ENCODE results near the gene TSBP1. TPM values are rescaled to one million over a fixed set of nuclear protein-coding genes. Genes with fewer than 3 reads are reported as not detected.

The TSBP1 gene
- total and polyA plus RNA-seq, 8 donors = not detected

GRCh38 chr6:32411566-32412327 lies 40.0 kb upstream of the TSBP1 start:
- 72 to 79% (median 76%) methylated on average over 9 of the region's 9 CpGs for WGBS, 5 donors
- H3K27ac ChIP-seq = no peak overlapping the region
- peaks cover 0 to 14% (median 3%) of the 10 kb centered on the region in 4 donors for H3K4me1 ChIP-seq
- TF ChIP-seq POLR2A (IDR thresholded peaks at IDR 0.05) = no peak
- no peak for TF ChIP-seq EP300 (IDR thresholded peaks at IDR 0.05)
- TF ChIP-seq CTCF (IDR thresholded peaks at IDR 0.05) = no peak
- no peak for TF ChIP-seq POLR2AphosphoS5 (IDR thresholded peaks at IDR 0.05)
- intact Hi-C loops (cut with DNase I; ENCODE audit: low total_unique reads) = loop anchor here (5.0 to 10.0 kb wide), 2 partner anchors 167 to 386 kb away; no protein-coding TSS in a partner anchor
- no peak for DNase-seq
- H3K4me3 ChIP-seq = no peak overlapping the region
- H3K9me3 ChIP-seq = no peaks in the 10 kb centered on the region
- no peaks in the 10 kb centered on the region for H3K36me3 ChIP-seq
- peaks cover 0 to 75% (median 28%) of the 10 kb centered on the region in 3 donors for H3K27me3 ChIP-seq

GRCh38 chr6:32410906-32411305 lies 39.2 kb upstream of the TSBP1 start:
- no peak overlapping the region for H3K27ac ChIP-seq
- H3K36me3 ChIP-seq = no peaks in the 10 kb centered on the region
- H3K27me3 ChIP-seq = peaks cover 0 to 76% (median 22%) of the 10 kb centered on the region in 3 donors
- H3K4me1 ChIP-seq = peaks cover 0 to 14% (median 3%) of the 10 kb centered on the region in 4 donors
- 43 to 69% (median 58%) methylated on average over 5 of the region's 5 CpGs for WGBS, 5 donors
- TF ChIP-seq CTCF (IDR thresholded peaks at IDR 0.05) (no peak), EP300 (IDR thresholded peaks at IDR 0.05) (no peak), POLR2AphosphoS5 (IDR thresholded peaks at IDR 0.05) (no peak), POLR2A (IDR thresholded peaks at IDR 0.05) (no peak)
- intact Hi-C loops (cut with DNase I; ENCODE audit: low total_unique reads) = loop anchor here (5.0 to 10.0 kb wide), 2 partner anchors 166 to 386 kb away; no protein-coding TSS in a partner anchor
- no peak for DNase-seq
- no peak overlapping the region for H3K4me3 ChIP-seq
- H3K9me3 ChIP-seq = no peaks in the 10 kb centered on the region

- TF ChIP-seq CTCF (IDR thresholded peaks at IDR 0.05) (no peak), POLR2A (IDR thresholded peaks at IDR 0.05) (no peak), POLR2AphosphoS5 (IDR thresholded peaks at IDR 0.05) (no peak)
- no peaks in the 10 kb centered on the region for H3K4me1 ChIP-seq
- H3K36me3 ChIP-seq = no peaks in the 10 kb centered on the region
- no peak within 1 kb of the TSS for H3K4me3 ChIP-seq
- no peak within 1 kb of the TSS for H3K27ac ChIP-seq
- H3K9me3 ChIP-seq = no peaks in the 10 kb centered on the region
- H3K27me3 ChIP-seq = peaks cover 0 to 67% (median 11%) of the 10 kb centered on the region in 3 donors
- DNase-seq = no peak
- 52 to 59% (median 58%) methylated on average over 4 of the region's 4 CpGs for WGBS, 5 donors
- intact Hi-C loops (cut with DNase I; ENCODE audit: low total_unique reads) = no loop called here
These were observed 35.2 kb upstream of the TSBP1 start, which contains the start of gene BTNL2 for GRCh38 chr6:32406857-32407256. TSS of gene BTNL2 (minus strand) at chr6:32407181. CDS start at chr6:32407123, 58 bp downstream.

- peaks cover 0 to 64% (median 11%) of the 10 kb centered on the region in 3 donors for H3K27me3 ChIP-seq
- no peaks in the 10 kb centered on the region for H3K9me3 ChIP-seq
- TF ChIP-seq CTCF (IDR thresholded peaks at IDR 0.05) = no peak
- TF ChIP-seq POLR2A (IDR thresholded peaks at IDR 0.05) = no peak
- no peak for TF ChIP-seq EP300 (IDR thresholded peaks at IDR 0.05)
- no peak for TF ChIP-seq POLR2AphosphoS5 (IDR thresholded peaks at IDR 0.05)
- no peak overlapping the region for H3K27ac ChIP-seq
- WGBS, 5 donors = 77 to 89% (median 85%) methylated on average over 9 of the region's 9 CpGs
- intact Hi-C loops (cut with DNase I; ENCODE audit: low total_unique reads) = no loop called here
- H3K4me3 ChIP-seq = no peak overlapping the region
- no peaks in the 10 kb centered on the region for H3K4me1 ChIP-seq
- no peaks in the 10 kb centered on the region for H3K36me3 ChIP-seq
- no peak for DNase-seq
These were observed 34.5 kb upstream of the TSBP1 start for GRCh38 chr6:32406197-32406596.
